NCI-H82 treated with DMSO at 0.1 percent for 48 hours (cell line): ENCODE data around the gene IRX2.

ENCODE experiments used
- DNase-seq: peaks from one replicate; lab custom pipeline; 2025; ENCODE audit not compliant: unreplicated experiment; lab: John Stamatoyannopoulos, UW

IRX2 gene

DNA sequence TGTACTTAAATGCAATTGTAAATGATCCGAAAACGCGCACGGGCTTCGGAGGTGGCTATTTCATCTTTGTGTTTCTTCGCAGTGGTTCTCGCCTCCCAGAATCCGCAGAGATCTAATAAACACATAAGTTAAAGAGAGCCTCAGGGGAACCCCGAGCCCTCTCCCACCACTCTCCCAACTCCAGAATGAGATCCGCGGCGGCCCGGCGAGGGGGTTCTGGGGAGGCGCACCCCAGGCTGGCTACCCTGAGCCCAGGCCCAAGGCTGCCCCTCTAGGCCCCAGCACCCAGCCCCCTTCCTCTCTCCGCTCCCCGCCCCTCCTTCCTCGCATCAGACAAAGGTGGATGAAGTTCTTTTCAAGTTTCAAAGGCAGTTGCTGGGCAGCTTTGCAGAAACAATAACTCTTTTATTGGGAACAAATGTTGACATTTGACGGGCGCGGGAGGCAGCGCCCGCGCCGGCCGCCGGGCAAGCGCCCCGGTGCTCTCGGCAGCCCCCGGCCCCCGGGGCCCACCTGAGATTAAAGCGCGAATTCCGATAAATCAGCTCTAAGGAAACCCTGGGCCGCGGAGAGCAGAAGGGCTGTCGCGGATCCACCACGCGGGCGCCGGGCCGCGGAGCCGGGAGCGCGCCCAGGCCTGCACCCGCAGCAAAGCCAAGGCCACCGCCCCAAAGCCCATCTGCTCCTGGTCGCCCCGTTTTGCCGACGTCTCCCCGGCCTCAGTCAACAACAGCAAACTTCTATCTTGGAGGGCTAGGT, 8.4 kb downstream of the IRX2 start:
- no peak for DNase-seq

DNA sequence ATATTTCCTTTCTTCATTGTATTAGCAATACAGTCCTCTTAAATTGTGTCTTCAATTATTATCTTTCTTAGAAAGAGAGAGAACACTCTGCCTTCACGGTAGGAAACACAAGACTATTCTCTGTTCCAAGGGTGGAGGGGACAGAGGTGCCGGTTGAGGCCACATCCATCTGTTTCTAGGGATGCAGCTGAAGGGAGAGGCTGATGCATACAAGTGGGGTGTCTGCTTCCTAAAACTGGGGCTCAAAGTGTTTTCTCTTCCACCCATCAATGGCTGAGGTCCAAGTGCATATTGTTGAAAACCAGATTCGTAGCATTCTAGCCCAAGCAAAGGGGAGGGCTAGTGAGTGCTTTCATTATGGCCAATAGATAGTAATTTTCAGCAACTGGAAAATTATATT, 9.5 kb downstream of the IRX2 start:
- no peak for DNase-seq

DNA sequence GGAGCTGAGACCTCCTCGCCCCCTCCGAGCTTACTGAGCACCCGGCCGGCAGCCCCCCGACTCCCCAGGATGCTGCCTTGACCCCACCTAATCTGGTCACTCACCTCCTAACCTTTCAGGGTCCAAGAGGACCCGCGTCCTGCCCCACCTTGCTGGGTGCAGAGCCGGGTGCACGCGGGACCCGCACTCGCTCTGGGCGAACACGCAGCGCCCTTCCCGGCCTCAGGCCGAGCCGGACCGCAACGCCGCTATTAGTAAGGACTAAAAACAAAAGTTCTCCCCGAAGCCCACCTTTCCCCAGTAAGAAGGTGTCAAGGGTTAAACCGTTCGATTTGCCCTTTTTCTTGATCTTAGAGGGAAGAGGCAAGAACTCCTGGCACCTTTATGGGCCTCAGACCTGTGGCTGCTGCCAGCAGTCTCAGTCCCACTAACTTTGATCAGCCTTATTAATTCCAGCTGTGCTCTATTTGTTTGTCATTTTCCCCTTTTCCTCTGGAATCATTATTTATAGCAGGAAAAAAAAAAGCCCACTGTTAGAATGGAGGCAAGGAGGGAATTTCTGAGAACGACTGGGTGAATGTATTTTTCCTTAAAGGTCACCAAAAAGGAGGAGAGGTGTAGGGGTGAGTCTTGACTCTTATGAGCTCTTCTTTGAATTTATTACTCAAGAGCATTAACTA, 10.5 kb downstream of the IRX2 start:
- DNase-seq, result no peak

DNA sequence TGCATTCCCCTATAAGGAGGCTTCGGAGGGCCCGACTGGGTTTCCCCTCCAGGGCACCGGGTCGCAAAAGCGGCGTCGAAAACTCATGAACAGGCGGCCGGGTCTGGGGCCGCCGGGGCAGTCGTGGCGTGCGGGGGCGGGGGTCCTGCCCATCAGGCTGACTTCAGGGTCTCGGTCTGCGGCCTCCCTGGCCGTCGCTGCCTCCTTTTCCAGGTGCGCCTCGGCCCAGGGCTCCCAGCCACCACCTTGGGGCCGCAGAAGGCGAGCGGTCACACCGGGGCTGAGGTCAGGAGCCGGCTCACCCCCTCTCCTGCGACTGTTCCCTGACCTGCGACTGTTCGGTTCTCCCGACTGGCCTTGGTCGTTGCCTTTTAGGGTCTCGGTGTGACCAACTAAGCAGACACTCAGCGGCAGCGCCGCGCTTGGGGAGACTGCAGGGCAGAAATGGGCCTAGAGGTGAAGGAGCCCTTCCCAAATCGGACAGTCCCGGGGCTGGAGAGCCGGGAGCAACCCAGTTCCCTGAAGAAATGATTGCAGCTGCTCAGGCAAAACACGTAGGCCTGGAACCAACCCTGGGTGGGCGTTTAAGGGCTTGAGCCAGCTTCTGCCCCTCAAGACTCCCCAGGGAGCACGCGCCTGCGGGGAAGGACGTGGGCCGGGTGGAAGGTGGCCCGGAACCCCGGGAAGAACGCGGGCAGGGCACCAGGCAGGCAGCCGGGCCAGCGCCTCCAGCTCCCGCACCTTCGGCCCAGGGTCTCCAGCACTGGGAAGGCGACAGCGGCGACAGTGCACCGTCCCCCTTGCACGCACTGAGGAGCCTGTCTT, 11.2 kb downstream of the IRX2 start:
- no peak for DNase-seq

DNA sequence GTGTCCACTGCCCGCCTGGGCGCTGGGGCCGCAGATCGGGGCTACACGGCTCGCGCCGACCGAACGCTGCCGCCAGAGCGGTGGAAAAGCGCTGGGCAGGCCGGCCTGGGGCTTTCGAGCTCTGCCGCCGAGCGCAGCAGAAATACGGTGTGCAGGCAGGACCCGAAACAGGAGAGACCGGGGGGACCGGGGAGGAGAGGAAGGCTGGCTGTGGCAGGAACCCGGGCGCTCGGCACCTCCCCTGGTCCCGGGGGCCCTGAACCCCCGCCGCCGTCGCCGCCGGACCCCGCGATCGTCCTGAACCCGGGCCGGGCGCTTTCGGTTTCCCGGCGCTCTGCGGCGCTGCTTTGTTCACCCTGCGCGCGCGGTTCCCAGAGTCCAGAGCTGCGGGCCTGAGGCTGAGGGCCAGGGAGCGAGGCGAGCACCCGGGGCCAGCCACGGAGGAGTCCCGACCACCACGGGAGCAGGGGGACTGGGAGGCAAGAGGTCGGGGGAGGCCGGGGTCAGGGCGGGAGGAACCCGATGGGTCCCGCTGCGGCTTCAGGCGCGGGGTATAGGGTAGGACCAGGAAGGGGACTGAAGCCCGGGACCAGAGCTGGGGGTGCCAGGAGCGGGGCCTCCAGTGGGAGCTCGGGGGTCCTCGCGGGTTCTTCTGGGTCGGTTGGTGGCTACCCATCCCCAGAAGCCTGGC, 12.0 kb downstream of the IRX2 start:
- DNase-seq, result no peak

DNA sequence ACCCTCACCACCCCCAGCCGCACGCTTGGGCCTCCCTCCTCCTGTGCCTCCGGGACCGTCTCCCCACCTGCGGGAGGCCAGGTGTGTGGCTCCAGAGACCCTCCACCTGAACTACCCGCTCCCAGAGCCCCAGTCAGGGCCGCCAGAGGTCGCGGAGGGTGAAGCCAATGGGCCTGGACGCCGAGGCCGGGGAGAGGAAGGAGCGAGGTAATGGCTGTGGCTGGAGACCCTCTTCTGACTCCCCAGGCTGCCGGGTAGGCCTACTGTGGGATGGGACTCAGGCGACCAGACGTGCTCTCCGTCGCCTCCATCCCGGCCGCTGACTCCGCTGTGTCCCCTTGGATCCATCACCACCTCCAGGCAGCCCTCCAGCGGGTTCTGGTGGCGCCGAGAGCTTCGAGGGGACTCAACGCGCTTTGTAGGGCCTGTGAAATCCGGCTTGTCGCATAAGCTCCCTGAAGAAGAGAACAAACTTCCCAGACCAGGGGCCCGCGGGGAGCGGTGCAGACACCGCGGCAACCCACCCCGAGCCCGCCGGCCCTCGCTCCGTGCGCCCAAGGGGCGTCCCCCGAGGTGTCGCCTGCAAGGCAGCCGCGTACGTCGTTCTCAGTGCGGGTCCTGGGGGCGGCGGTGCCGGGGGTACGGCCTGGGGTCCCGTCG, 12.6 kb downstream of the IRX2 start:
- no peak for DNase-seq

DNA sequence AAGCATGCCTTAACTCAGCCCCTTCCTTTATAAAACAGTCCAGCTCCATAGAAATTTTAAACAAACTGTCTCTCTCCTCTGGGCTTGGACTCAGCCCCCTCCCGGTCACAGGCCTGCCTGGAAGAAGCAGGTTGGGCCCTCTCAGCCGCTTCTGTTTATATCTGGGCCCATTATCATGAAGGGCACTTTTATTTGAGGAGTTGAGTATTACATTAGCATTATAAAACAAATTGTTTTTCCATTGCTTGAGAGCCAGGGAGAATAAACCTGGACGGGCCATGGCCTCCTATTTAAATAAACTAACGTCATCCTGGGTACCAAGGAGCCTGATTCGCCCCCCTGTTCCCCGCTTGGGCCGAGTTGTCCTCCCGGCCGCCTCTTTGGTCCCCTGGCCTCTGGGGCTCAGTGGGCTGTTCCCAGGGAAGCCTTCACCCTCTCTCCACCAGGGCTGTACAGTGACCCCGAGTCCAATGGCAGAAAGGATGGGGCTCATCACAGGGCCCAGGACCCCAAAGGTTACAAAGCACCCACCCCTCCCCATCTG, 13.2 kb downstream of the IRX2 start:
- no peak for DNase-seq

DNA sequence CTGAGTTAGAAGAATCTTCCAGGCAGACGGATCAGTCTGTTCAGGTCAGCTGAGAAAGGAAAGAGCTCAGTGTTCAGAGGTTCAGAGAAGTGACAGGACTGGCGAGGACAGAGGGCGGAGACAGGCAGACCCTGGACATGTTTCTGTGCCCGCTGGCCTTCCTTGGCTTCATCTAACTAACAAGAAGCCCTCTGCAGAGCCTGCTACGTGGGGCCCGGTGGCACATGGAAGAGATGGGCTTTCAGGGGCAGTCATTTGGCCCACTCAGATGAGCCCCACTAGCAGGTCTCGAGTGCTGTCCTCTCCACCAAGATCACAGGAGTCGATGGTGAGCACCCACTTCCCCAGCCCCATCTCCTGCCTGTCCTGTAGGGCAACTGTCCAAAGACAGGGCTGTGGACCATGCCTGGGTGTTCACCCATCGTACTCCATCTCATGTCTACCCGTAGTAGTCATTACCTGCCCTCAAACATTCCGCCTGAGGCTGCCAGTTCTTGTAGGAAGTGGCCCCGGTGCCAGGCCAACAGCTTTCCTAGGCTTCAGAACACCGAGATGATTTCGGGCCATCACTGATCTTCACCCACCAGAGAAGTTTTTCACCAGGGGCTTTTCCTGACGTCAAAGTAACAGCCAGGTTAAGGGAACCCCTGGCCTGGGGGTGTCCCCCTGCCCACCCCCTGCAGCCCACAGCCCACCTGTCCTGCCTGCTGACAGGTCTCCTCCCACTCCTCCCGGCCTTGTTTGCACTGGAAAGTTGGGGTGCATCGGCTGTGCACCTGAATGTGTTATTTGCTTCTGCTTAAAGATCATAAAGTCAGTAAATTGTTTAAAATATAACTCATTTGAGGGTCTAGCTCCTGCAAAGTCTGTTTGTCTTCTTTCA, 14.0 kb downstream of the IRX2 start:
- no peak for DNase-seq

DNA sequence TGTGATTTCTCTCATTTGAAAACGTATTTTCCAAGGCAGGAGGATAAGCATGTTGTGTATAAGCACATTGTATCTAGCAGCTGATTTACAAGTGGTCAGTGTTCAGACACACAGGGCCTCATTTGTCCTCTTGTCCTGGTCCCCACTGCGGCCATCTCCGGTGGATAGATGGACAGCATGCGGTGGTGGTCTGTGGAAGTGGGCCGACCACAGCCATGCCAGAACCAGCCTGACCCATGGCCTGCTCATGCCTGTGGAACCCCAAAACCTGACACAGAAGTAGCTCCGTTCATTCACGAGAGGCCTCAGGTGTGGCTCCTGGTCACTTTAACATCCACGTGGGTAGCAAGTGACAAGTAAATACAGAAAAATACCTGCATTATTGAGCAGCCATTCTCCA, 14.6 kb downstream of the IRX2 start:
- no peak for DNase-seq

DNA sequence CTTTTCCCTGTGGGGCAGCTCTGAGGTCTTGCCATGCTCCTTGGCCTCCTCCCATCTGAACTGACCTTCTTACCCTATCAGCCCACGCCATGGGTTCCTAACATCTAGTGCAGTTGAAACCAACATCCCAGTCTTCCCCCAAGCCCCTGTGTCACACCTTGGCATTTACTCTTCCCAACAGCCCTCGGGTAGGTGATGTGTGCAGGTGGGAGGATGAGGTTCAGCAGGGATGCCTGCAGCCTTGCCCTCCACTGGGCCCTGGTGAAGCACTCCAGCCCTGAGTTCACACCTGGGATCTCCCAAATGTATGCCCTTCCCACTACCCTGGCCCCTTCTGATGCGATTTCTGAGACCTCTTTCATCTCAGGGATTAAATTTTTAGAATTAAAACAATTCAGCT, 15.5 kb downstream of the IRX2 start:
- DNase-seq, result no peak

DNA sequence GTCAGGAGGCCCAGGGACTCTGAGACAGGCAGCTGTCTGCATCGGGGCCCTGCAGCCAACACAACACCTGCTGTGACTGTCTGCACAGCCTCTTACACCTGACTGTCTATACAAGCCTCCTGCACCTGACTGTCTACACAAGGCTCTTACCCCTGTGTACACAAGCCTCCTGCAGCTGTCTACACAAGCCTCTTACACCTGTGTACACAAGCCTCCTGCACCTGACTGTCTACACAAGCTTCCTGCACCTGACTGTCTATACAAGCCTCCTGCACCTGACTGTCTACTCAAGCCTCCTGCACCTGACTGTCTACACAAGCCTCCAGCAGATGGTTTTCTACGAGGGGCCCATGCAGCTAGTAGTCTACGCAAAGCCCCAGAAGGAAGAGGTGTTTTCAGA, 18.6 kb downstream of the IRX2 start:
- DNase-seq, result no peak

DNA sequence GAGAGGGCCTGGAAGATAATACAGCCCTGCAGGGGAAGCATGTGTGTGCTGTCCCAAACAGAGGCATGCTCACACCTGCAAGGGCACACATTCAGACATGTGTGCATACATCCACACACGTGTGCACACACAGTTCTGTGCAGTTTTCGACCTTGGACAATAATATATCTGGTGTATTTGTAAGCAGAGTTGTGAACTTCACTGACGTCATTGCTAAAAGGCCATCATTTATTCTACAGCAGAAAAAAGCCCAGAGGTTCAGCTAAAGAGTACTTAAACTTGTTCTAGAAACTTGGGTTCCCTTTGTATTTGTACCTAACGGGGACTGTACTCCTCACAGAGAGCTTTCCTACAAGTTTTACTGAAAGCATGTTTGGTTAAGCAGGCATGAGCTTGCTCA, 19.5 kb downstream of the IRX2 start:
- no peak for DNase-seq

DNA sequence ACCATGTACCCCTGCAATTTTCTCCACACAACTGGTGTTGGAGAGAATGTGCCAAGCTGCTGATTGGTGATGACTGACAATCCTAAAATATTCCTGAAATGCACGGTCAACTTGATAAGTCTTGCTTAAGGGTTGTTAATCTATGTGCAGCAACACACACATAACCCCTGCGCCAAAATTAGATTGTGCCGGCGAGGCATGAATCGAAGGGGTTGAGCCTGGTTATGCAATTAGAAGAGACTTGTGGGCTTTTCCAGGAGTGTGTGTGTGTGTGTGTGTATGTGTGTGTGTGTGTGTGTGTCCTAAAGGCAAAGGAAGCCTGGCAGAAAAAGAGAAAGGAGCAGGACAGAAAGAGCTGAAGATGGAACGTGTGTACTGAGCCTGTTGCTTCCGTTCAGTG, 22.3 kb downstream of the IRX2 start:
- no peak for DNase-seq

DNA sequence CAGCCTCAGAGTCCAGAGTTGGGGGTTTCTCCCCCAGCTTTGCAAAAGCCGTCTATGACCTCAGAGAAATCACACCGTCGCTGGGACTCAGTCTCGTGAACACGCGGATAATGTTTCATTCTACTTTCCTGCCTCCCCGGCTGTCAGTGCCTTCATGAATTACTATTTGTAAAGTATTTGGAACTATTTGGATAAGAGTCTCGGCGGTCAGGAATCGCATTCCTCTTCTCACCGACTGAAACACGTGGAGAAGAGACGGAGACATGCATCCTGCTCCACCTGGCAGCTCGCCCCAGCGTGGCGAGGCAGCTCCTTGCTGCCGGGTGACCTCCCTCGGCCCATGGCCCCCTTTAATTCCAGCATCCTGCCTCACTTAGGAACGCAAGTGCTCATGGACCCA, 23.9 kb downstream of the IRX2 start:
- no peak for DNase-seq

DNA sequence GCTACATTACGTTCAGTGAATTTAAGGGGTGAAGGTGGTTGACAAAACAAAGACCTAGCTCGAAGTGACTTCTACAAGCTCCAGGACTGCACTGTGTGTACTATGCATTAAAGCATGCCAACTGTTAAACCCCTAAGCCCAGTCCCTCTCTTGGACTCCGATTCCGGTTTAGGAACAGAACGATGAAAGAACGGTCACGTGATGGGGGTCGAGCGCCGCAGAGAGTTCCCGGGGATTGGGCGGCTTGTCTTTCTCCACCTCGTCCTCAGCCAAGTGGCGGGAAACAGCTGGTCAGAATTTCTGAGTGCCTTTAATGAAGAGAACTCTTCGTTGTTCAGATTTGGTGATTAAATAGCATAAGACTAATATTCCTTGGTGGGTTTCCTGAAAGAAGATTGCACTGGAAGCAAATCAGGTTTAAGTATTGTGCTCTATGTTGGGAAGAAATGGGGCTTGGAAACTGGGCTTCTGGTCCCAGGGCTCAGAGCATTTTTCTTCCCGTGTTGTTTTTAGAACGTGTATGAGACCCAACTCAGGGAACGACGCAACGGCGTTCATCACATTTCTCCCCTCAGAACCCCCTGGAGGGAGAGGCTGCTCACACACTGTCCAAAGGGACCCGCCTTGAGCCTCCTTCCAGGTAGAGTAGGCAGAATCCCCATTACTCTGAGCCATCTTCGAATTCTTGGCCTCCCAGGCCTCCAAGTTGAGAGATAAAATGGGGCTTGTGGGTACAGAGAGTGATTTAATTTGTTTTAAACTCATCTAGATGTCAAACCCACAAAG, 25.3 kb downstream of the IRX2 start:
- DNase-seq, result no peak

DNA sequence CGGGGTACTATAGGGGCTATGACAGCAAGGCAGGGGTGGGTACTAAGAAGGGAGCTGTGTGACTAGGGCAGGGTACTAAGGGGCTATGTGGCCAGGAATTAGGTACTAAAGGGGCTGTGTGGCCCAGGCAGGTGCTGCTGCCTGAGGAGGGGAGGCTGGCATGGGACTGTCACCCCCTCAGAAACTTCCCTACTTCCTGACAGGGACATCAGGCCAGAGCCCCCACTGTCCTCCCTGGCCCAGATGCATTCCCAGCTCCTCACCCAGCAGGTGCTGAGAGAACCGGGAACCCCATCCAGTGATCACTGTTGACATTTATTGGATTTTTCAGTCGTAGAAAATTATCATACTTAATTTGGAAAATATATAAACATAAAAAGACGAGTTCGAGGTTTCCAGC, 26.6 kb downstream of the IRX2 start:
- no peak for DNase-seq

DNA sequence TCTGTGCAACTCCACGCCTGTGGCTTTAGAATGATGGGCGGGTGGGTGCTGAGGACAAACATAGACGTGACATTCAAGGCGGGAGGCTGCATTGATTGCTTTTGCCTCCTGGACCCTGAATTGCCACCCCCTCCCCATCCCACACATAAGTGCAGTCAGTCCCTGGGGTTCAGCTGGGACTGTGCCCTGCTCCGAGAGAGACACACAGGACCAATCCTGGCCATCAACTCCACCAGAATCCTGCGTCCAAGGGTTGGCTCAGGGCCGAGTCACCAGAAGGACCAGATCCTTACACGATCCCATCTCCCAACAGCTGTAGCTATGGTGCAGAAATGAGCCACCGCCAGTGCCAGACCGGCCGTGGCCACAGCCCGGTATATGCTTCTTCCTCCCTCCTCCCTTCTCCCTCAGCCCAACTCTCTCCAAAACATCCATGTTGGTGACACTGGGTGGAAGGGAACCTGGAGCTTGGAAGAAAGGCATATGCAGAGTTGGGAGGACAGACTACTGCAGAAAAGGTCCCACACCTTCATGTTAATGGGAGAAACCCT, 27.4 kb downstream of the IRX2 start:
- DNase-seq, result no peak

DNA sequence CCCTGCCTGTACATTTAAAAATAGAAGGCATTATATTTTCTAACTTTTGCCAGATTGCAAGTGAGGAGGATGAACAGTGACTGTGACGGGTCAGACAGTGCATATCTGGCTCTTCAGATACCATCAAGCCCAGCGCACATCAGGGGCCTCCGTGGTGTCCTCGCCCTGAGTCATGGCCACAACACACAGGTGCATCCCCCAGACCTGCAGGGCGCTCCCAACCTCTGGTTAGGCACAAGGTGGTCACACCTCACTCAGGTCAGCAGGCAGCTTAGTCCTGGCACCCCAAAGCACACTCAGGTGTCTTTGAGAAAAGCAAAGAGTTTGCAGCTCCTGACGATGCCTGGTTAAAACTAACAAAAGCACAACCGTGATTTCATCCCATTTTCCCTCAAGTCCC, 28.6 kb downstream of the IRX2 start:
- no peak for DNase-seq
